GM12878 (cell line): ENCODE results near the gene CDK11A. TPM values are rescaled to one million over a fixed set of nuclear protein-coding genes. Genes with fewer than 3 reads are reported as not detected.

ENCODE experiments used
- ATAC-seq: fragments of 200-7000 bp; cut with Tn5 transposase; 3 replicates; pipeline ENCODE4 v1.9.1; 2020; ENCODE audit warnings: mild to moderate bottlenecking, moderate library complexity
- BruUV-seq: library from RNA; stranded (reverse); fragments of 400-500 nt; replicated peaks from 2 replicates; lab custom pipeline; 2021; lab: Mats Ljungman, UMichigan
- CTCF ChIA-PET: fragments of 300-600 bp; sonication (Branson Sonifier 250); formaldehyde crosslinking; extraction: SDS; loops from one replicate; lab custom pipeline; 2021; ENCODE audit warnings: inconsistent platforms; lab: Yijun Ruan, JAX
- POLR2A ChIA-PET: fragments of 350-600 bp; formaldehyde crosslinking; extraction: SDS; loops from one replicate; lab custom pipeline; 2021; ENCODE audit warnings: inconsistent platforms; lab: Charles Lee
- RAD21 ChIA-PET: fragments of 300-600 bp; sonication (Branson Sonifier 250); formaldehyde crosslinking; loops from one replicate; lab custom pipeline; 2023; ENCODE audit warnings: antibody characterized with exemption; ENCODE audit not compliant: unreplicated experiment; lab: Charles Lee
- SMC1A ChIA-PET: fragments of 300-600 bp; sonication (Branson Sonifier 250); formaldehyde crosslinking; loops from one replicate; lab custom pipeline; 2023; ENCODE audit not compliant: unreplicated experiment, uncharacterized antibody; lab: Charles Lee
- DNase-seq: peaks from one replicate; pipeline ENCODE4 v3.0.0-alpha.2; 2011; ENCODE audit warnings: low read depth, low spot score
- FAIRE-seq: peaks from 3 replicates; lab custom pipeline; 2011; peaks lifted over from hg19 to GRCh38; lab: Jason Lieb, UNC
- H2AFZ ChIP-seq: 2 replicates; pipeline ENCODE4 v1.6.0; 2011; ENCODE audit warnings: low read depth, low read length, control low read depth; ENCODE audit not compliant: control insufficient read depth
- H3K27ac ChIP-seq: 2 replicates; pipeline ENCODE4 v1.5.1; 2011; ENCODE audit warnings: control low read depth; ENCODE audit not compliant: control insufficient read depth, insufficient read depth
- H3K27me3 ChIP-seq, 2 experiments: replicated peaks in 1 of 2; 2 replicates each; pipeline versions ENCODE4 v1.6.0 to v1.6.1; 2011; ENCODE audit warnings: low read length in 1 of 2; ENCODE audit not compliant: control insufficient read depth in 2 of 2, insufficient read depth in 2 of 2
- H3K36me3 ChIP-seq, 2 experiments: 2 replicates each; pipeline ENCODE4 v1.5.1; 2011; ENCODE audit warnings: low read length in 1 of 2; ENCODE audit not compliant: control insufficient read depth in 2 of 2, insufficient read depth in 2 of 2
- H3K4me1 ChIP-seq: 2 replicates; pipeline ENCODE4 v1.6.1; 2011; ENCODE audit warnings: mild to moderate bottlenecking, low read length, moderate library complexity, mixed read lengths; ENCODE audit not compliant: control insufficient read depth, insufficient read depth
- H3K4me2 ChIP-seq: 2 replicates; pipeline ENCODE4 v1.6.0; 2011; ENCODE audit warnings: control low read depth; ENCODE audit not compliant: control insufficient read depth, insufficient read depth
- H3K4me3 ChIP-seq: fragments of 200-600 bp; sonication (generic); 2 replicates; pipeline ENCODE4 v1.5.1; 2016
- H3K79me2 ChIP-seq: 2 replicates; pipeline ENCODE4 v1.6.0; 2011; ENCODE audit warnings: low read length; ENCODE audit not compliant: control insufficient read depth, insufficient read depth
- H3K9ac ChIP-seq: 2 replicates; pipeline ENCODE4 v1.8.0; 2011; ENCODE audit warnings: low read length, control low read depth, mixed read lengths; ENCODE audit not compliant: control insufficient read depth, insufficient read depth
- H3K9me3 ChIP-seq: replicated peaks from 3 replicates; pipeline ENCODE4 v1.5.1; 2011; ENCODE audit warnings: mild to moderate bottlenecking, low read length; ENCODE audit not compliant: control insufficient read depth, insufficient read depth
- H4K20me1 ChIP-seq: 2 replicates; pipeline ENCODE4 v1.6.0; 2011; ENCODE audit not compliant: control insufficient read depth, insufficient read depth
- GATAD2B ChIP-seq: fragments of 450-650 bp; conservative IDR thresholded peaks from 2 replicates; pipeline ENCODE4 v1.6.1; 2017; ENCODE audit warnings: low read depth, mild to moderate bottlenecking, moderate library complexity
- NBN ChIP-seq: fragments of 450-650 bp; IDR thresholded peaks from 2 replicates; pipeline ENCODE4 v1.6.1; 2016
- NFYB ChIP-seq: IDR thresholded peaks from 2 replicates; pipeline ENCODE4 v1.6.1; 2011; ENCODE audit warnings: low read depth, mild to moderate bottlenecking, low read length, improper control_type of control experiment, moderate library complexity; ENCODE audit not compliant: insufficient read depth
- POLR2A ChIP-seq: IDR thresholded peaks from 2 replicates; pipeline ENCODE4 v1.6.1; 2011; ENCODE audit warnings: low read depth, mild to moderate bottlenecking, low read length
- POLR2AphosphoS5 ChIP-seq: IDR thresholded peaks from 2 replicates; pipeline ENCODE4 v1.6.1; 2011; ENCODE audit warnings: mild to moderate bottlenecking, low read length, inconsistent platforms
- RUNX3 ChIP-seq: IDR thresholded peaks from 2 replicates; pipeline ENCODE4 v1.6.1; 2012; ENCODE audit warnings: low read length, inconsistent platforms
- SMAD1 ChIP-seq: fragments of 450-650 bp; IDR thresholded peaks from 2 replicates; pipeline ENCODE4 v1.6.1; 2018; ENCODE audit warnings: mild to moderate bottlenecking, low read depth; ENCODE audit not compliant: partially characterized antibody
- YY1 ChIP-seq: IDR thresholded peaks from 2 replicates; pipeline ENCODE4 v1.6.1; 2011; ENCODE audit warnings: low read depth, mild to moderate bottlenecking, low read length
- ZBTB33 ChIP-seq: fragments of 450-650 bp; IDR thresholded peaks from 2 replicates; pipeline ENCODE4 v1.6.1; 2017; ENCODE audit warnings: mild to moderate bottlenecking
- WGBS: methylation state at CpG from one replicate; pipeline ENCODE4 v1.1.6; 2016; ENCODE audit warnings: low lambda C conversion rate; ENCODE audit not compliant: insufficient replicate concordance, insufficient coverage; ENCODE audit errors: missing lambda C conversion rate; 5-methylcytosine and 5-hydroxymethylcytosine counted together
- in situ Hi-C: fragments of 300-500 bp; cut with MboI; formaldehyde crosslinking; loops from 9 replicates; pipeline ENCODE4 v1.14.3; 2018; ENCODE audit warnings: mixed read lengths
- intact Hi-C: fragments of 100-400 bp; cut with micrococcal nuclease; formaldehyde crosslinking; loops from one replicate; pipeline ENCODE4 v1.14.2; 2022; ENCODE audit not compliant: unreplicated experiment
- polyA plus RNA-seq, 11 experiments: library from polyadenylated mRNA; depleted of rRNA in 4 of 11; unstranded in 6 of 11; stranded (reverse) in 5 of 11; fragments of >200 nt; fragmentation: Nextera tagmentation in 4 of 11; fragmentation: Illumina TruSeq in 1 of 11; extraction: Ambion mirVana in 4 of 11; extraction: Trizol in 1 of 11; gene quantifications; 1 replicate in 1 of 11; 2 replicates in 10 of 11; pipeline versions ENCODE4 v1.2.1 to v1.2.3, GENCODE V29; 2011 to 2016; ENCODE audit warnings: inconsistent platforms in 2 of 11, missing spikeins in 2 of 11, low read depth in 1 of 11
- total RNA-seq, 4 experiments: library from RNA; depleted of rRNA in 3 of 4; stranded (reverse); fragments of >200 nt in 3 of 4; fragmentation: Illumina TruSeq in 1 of 4; extraction: Trizol in 1 of 4; gene quantifications; 2 replicates each; pipeline versions ENCODE4 v1.2.1 to v1.2.3, GENCODE V29; 2013 to 2021
- TF ChIP-seq, protein P1 (sequence below): fragments of 450-650 bp; IDR thresholded peaks from 2 replicates; pipeline ENCODE4 v1.6.1; 2017; ENCODE audit warnings: antibody characterized with exemption, mild to moderate bottlenecking, moderate library complexity
- TF ChIP-seq, protein P2 (sequence below): IDR thresholded peaks from 2 replicates; pipeline ENCODE4 v1.6.1; 2011; ENCODE audit warnings: low read depth, mild to moderate bottlenecking, low read length, moderate library complexity, borderline replicate concordance; ENCODE audit errors: extremely low read depth

The CDK11A gene
- total and polyA plus RNA-seq, 10 of the 15 experiments (the other 5 are each of a cell fraction or from before 2014, with no cell fraction given): 5.1 to 46.0 (median 25.9) TPM

DNA sequence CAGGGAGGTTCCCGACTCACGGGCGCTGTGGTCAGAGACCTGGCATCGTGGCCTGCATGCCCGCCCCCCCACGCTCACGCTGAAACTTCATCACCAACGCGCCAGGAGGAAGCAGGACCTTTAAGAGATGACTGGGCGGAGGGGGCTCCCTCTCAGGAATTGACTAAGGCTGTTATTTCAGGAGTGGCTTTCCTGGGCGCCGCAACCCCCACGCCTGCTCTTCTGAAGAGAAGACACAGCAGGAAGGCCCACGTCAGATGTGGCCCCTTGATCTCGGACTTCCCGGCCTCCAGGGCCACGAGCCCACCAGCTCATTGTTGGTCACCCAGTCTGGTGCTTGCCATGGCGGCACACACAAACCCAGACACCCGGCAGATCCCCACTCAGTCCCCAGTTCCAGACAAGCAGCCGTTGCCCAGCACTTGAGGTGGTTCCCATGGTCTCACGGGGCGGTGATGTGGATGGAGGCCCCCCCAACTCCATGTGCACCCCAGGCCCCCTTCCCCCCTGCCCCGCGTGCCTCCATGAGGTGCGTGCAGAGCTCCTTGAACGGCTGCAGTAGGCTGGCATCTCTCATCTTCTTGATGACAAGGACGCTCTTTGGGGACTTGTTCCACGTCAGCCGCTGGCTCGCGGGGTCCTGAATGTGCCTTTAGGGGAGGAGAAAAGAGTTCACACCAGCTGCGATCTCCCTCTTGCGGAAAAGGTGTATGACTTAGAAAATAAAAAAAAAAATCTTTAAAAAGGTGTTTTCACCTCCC, 32.7 kb upstream of the CDK11A start:
- ATAC-seq: no peak
- in situ Hi-C loops (no loop called here), intact Hi-C loops (no loop called here)
- FAIRE-seq: no peak
- Histone ChIP-seq H3K27me3 (no peaks in the 10 kb centered on the region), H3K79me2 (no peaks in the 10 kb centered on the region; the same call in 1 of the 2 replicates), H3K9ac (no peak overlapping the region), H2AFZ (no peak overlapping the region), H3K4me1 (no peaks in the 10 kb centered on the region), H3K4me3 (no peak overlapping the region), H3K4me2 (no peak overlapping the region), H3K9me3 (no peaks in the 10 kb centered on the region), H3K27ac (no peak overlapping the region), H4K20me1 (no peaks in the 10 kb centered on the region), H3K36me3 (peaks cover 16 to 56% of the 10 kb centered on the region in 2 experiments; a peak in 3 of 4 replicates)
- BruUV-seq: no TSS peak
- POLR2A ChIA-PET: interaction anchor here (0.5 kb wide), 1 partner anchor 483 kb away, joined by 4 read pairs; the partner anchor contains the start of gene UBE2J2
- SMC1A ChIA-PET: no interaction called here
- TF ChIP-seq ZBTB33 (no peak), POLR2AphosphoS5 (no peak), POLR2A (0 out of 2 replicates have a peak, but pooled peaks have one; percentile 26)
- no peak for DNase-seq
- 85% methylated on average over 32 of the region's 33 CpGs for WGBS
- CTCF ChIA-PET: no interaction called here
- RAD21 ChIA-PET: interaction anchor here (1.5 kb wide), 1 partner anchor 20 kb away, joined by 4 read pairs; no protein-coding TSS in a partner anchor

GRCh38 chr1:1755852-1756251, 31.7 kb upstream of the CDK11A start:
- WGBS: 86% methylated on average over 15 of the region's 15 CpGs
- ChIA-PET POLR2A (no interaction called here), RAD21 (no interaction called here), SMC1A (no interaction called here), CTCF (interaction anchor here (1.7 kb wide), 1 partner anchor 24 kb away, joined by 5 read pairs; no protein-coding TSS in a partner anchor)
- no peaks in the 10 kb centered on the region for H3K4me1 ChIP-seq
- H2AFZ ChIP-seq: no peak overlapping the region
- H3K79me2 ChIP-seq: no peaks in the 10 kb centered on the region; the same call in 1 of the 2 replicates
- H3K4me2 ChIP-seq: no peak overlapping the region
- H3K9me3 ChIP-seq: no peaks in the 10 kb centered on the region
- intact Hi-C loops: no loop called here
- no peak overlapping the region for H3K4me3 ChIP-seq
- in situ Hi-C loops: no loop called here
- FAIRE-seq (no peak), DNase-seq (no peak), ATAC-seq (no peak)
- BruUV-seq: no TSS peak
- no peak overlapping the region for H3K9ac ChIP-seq
- no peaks in the 10 kb centered on the region for H3K27me3 ChIP-seq
- peaks cover 12 to 52% of the 10 kb centered on the region in 2 experiments; a peak in 3 of 4 replicates for H3K36me3 ChIP-seq
- no peak overlapping the region for H3K27ac ChIP-seq
- H4K20me1 ChIP-seq: no peaks in the 10 kb centered on the region
- TF ChIP-seq, protein P1, sequence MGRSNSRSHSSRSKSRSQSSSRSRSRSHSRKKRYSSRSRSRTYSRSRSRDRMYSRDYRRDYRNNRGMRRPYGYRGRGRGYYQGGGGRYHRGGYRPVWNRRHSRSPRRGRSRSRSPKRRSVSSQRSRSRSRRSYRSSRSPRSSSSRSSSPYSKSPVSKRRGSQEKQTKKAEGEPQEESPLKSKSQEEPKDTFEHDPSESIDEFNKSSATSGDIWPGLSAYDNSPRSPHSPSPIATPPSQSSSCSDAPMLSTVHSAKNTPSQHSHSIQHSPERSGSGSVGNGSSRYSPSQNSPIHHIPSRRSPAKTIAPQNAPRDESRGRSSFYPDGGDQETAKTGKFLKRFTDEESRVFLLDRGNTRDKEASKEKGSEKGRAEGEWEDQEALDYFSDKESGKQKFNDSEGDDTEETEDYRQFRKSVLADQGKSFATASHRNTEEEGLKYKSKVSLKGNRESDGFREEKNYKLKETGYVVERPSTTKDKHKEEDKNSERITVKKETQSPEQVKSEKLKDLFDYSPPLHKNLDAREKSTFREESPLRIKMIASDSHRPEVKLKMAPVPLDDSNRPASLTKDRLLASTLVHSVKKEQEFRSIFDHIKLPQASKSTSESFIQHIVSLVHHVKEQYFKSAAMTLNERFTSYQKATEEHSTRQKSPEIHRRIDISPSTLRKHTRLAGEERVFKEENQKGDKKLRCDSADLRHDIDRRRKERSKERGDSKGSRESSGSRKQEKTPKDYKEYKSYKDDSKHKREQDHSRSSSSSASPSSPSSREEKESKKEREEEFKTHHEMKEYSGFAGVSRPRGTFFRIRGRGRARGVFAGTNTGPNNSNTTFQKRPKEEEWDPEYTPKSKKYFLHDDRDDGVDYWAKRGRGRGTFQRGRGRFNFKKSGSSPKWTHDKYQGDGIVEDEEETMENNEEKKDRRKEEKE: no peak
- TF ChIP-seq, protein P2, sequence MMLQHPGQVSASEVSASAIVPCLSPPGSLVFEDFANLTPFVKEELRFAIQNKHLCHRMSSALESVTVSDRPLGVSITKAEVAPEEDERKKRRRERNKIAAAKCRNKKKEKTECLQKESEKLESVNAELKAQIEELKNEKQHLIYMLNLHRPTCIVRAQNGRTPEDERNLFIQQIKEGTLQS: no peak
- no peak for TF ChIP-seq GATAD2B
- no peak for TF ChIP-seq NBN
- no peak for TF ChIP-seq NFYB
- TF ChIP-seq RUNX3: no peak
- TF ChIP-seq YY1: no peak
- no peak for TF ChIP-seq SMAD1
